Measurements from ENCODE around the gene KRT17.

KRT17 gene

DNA sequence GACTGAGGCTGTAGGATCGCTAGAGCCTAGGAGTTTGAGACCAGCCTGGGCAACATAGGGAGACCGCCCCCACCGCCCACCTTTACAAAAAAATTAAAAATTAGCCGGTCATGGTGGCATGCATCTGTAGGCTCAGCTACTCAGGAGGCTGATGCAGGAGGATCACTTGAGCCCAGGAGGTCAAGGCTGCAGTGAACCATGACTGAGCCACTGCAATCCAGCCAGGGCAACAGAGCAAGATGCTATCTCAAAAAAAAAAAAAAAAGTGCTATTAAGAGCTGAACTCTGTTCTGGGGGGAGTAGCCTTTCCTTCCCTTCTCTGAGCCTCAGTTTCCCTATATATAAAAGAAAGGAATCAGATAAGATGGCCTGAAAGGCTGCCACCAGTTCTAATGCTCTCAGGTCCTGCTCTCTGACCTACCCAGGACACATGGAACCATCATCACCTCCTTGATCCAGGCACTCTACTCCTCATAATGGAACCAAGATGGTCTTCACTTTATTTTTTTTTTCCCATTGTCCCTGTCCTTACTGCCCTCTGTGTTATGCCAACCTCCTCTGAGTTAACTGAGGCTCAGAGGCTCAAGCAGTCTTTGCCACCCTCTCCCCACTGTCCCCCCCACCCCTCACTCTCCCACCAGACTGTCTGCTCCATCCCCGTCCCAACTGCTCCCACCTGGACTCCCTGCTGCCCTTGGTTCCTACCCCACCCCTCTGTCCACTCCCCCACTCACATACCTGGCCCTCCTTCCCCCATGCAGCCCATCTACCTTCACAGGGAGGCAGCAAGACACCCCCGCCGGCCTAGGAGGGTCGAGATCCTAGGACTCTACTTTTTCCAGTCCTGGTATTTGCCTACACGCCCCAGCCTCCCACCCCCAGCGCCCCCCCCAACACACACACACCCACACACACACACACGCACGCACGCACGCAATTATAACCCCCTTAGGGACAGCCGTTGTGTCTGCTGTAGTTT is 40.5 kb upstream of the KRT17 start:
- H3K27ac ChIP-seq (ENCODE audit: low read length): no peak overlapping the region
- H3K4me3 ChIP-seq (ENCODE audit: low read depth in 1 of 2, low read length in 2 of 2): peak overlapping the region in 1 of 2 experiments; percentile 55; a peak in 2 of 4 replicates
- no peaks in the 10 kb centered on the region for H3K9me3 ChIP-seq (ENCODE audit: insufficient read depth, low read length, severe bottlenecking)
- H3K9ac ChIP-seq (ENCODE audit: low read depth, low read length): peak overlapping the region; percentile 54
- ATAC-seq (ENCODE audit: insufficient read depth, low read depth) (no peak), DNase-seq (no peak)
- peak overlapping the region; percentile 83 for H3K4me2 ChIP-seq (ENCODE audit: insufficient read depth, low read length)
- peak overlapping the region; percentile 93 for H2AFZ ChIP-seq (ENCODE audit: low read depth, low read length)
- H3K4me1 ChIP-seq (ENCODE audit: insufficient read depth, low read length): peaks cover 26% of the 10 kb centered on the region
- peaks cover 5% of the 10 kb centered on the region for H3K27me3 ChIP-seq (ENCODE audit: insufficient read depth, low read length, poor library complexity)
- no peaks in the 10 kb centered on the region for H4K20me1 ChIP-seq (ENCODE audit: insufficient read depth, low read length)
- TF ChIP-seq EZH2 (IDR thresholded peaks at IDR 0.05; ENCODE audit: borderline replicate concordance, low read depth, low read length, severe bottlenecking): no peak
- TF ChIP-seq, protein P1, sequence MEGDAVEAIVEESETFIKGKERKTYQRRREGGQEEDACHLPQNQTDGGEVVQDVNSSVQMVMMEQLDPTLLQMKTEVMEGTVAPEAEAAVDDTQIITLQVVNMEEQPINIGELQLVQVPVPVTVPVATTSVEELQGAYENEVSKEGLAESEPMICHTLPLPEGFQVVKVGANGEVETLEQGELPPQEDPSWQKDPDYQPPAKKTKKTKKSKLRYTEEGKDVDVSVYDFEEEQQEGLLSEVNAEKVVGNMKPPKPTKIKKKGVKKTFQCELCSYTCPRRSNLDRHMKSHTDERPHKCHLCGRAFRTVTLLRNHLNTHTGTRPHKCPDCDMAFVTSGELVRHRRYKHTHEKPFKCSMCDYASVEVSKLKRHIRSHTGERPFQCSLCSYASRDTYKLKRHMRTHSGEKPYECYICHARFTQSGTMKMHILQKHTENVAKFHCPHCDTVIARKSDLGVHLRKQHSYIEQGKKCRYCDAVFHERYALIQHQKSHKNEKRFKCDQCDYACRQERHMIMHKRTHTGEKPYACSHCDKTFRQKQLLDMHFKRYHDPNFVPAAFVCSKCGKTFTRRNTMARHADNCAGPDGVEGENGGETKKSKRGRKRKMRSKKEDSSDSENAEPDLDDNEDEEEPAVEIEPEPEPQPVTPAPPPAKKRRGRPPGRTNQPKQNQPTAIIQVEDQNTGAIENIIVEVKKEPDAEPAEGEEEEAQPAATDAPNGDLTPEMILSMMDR (IDR thresholded peaks at IDR 0.05; ENCODE audit: borderline replicate concordance, extremely low read depth, low read length, poor library complexity, severe bottlenecking): no peak
- H3K79me2 ChIP-seq (ENCODE audit: insufficient read depth, low read length): no peaks in the 10 kb centered on the region
- no peaks in the 10 kb centered on the region for H3K36me3 ChIP-seq (ENCODE audit: insufficient read depth, low read length)

DNA sequence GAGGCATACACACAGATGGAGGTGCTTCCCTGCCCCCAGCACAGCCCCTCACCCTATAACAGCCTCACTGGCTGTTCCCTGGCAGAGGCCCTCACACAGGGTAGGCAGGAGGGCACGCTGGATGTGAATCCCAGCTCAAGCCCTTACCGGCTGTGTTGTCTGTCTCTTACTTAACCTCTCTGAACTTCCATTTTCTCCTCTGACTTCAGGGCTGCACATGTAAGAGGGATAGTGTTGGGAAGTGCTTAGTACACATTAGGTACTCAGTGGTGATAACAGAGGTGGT is 39.7 kb upstream of the KRT17 start:
- DNase-seq: no peak
- H3K27me3 ChIP-seq (ENCODE audit: insufficient read depth, low read length, poor library complexity): peaks cover 5% of the 10 kb centered on the region
- H4K20me1 ChIP-seq (ENCODE audit: insufficient read depth, low read length): no peaks in the 10 kb centered on the region
- H3K9me3 ChIP-seq (ENCODE audit: insufficient read depth, low read length, severe bottlenecking): no peaks in the 10 kb centered on the region
- H3K9ac ChIP-seq (ENCODE audit: low read depth, low read length): no peak overlapping the region
- ATAC-seq (ENCODE audit: insufficient read depth, low read depth): no peak
- no peaks in the 10 kb centered on the region for H3K79me2 ChIP-seq (ENCODE audit: insufficient read depth, low read length)
- H2AFZ ChIP-seq (ENCODE audit: low read depth, low read length): no peak overlapping the region
- H3K27ac ChIP-seq (ENCODE audit: low read length): no peak overlapping the region
- no peak overlapping the region for H3K4me2 ChIP-seq (ENCODE audit: insufficient read depth, low read length)
- TF ChIP-seq EZH2 (IDR thresholded peaks at IDR 0.05; ENCODE audit: borderline replicate concordance, low read depth, low read length, severe bottlenecking): no peak
- TF ChIP-seq, protein P1 (IDR thresholded peaks at IDR 0.05; ENCODE audit: borderline replicate concordance, extremely low read depth, low read length, poor library complexity, severe bottlenecking): no peak
- H3K4me1 ChIP-seq (ENCODE audit: insufficient read depth, low read length): peaks cover 26% of the 10 kb centered on the region
- no peaks in the 10 kb centered on the region for H3K36me3 ChIP-seq (ENCODE audit: insufficient read depth, low read length)
- H3K4me3 ChIP-seq (ENCODE audit: low read depth in 1 of 2, low read length in 2 of 2): no peak overlapping the region

DNA sequence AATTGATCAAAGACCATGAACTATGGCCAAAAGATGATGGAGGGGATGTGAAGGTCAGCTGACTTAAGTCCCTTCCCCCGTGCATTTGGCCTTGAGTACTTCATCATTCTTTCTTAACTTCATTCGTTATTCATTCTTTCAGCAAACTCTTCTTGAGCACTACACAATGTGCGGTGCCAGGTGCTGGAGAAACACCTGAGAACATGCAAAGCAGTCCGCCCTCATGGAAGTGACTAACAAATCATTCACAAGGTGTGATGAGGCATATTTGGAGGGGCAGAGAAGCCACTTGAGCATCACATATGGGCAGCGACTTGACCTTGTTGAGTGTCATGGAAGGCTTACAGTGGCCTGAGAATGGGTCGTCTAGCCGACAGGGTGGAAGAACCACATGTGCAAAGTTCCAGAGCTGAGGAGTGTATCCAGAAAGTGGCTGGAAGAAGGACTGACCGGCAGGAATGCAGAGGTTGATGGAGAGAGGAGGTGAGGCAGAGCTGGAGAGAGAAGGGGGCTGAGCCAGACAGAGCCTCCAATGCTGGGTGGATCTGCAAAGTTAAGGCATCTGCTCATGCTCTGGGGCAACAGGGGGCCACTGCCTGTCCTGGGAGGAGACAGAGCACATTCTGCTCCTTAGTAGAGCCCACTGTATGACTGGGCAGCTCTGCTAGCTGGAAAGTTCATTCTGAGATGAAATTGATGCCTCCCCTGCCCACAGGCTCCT is 39.2 kb upstream of the KRT17 start:
- Histone ChIP-seq H3K9ac (ENCODE audit: low read depth, low read length) (no peak overlapping the region), H3K36me3 (ENCODE audit: insufficient read depth, low read length) (no peaks in the 10 kb centered on the region), H3K4me1 (ENCODE audit: insufficient read depth, low read length) (peaks cover 26% of the 10 kb centered on the region), H3K27ac (ENCODE audit: low read length) (no peak overlapping the region), H4K20me1 (ENCODE audit: insufficient read depth, low read length) (no peaks in the 10 kb centered on the region), H3K27me3 (ENCODE audit: insufficient read depth, low read length, poor library complexity) (peaks cover 5% of the 10 kb centered on the region), H3K9me3 (ENCODE audit: insufficient read depth, low read length, severe bottlenecking) (no peaks in the 10 kb centered on the region), H3K79me2 (ENCODE audit: insufficient read depth, low read length) (no peaks in the 10 kb centered on the region), H3K4me2 (ENCODE audit: insufficient read depth, low read length) (no peak overlapping the region), H2AFZ (ENCODE audit: low read depth, low read length) (no peak overlapping the region), H3K4me3 (ENCODE audit: low read depth in 1 of 2, low read length in 2 of 2) (no peak overlapping the region)
- no peak for DNase-seq
- TF ChIP-seq, protein P1 (IDR thresholded peaks at IDR 0.05; ENCODE audit: borderline replicate concordance, extremely low read depth, low read length, poor library complexity, severe bottlenecking): no peak
- TF ChIP-seq EZH2 (IDR thresholded peaks at IDR 0.05; ENCODE audit: borderline replicate concordance, low read depth, low read length, severe bottlenecking): no peak
- ATAC-seq (ENCODE audit: insufficient read depth, low read depth): no peak
